H1 (cell line): Measurements from ENCODE around the gene OLR1. TPM values are rescaled to one million over a fixed set of nuclear protein-coding genes. Genes with fewer than 3 reads are reported as not detected.

Source experiments
- CREB1 ChIP-seq: IDR thresholded peaks from 2 replicates; pipeline ENCODE4 v1.6.1; 2012; ENCODE audit warnings: inconsistent platforms
- SP4 ChIP-seq: IDR thresholded peaks from 2 replicates; pipeline ENCODE4 v1.6.1; 2012; ENCODE audit warnings: low read length, inconsistent platforms
- polyA plus RNA-seq, 7 experiments: library from polyadenylated mRNA; depleted of rRNA in 3 of 7; stranded (reverse) in 5 of 7; unstranded in 2 of 7; fragments of >200 nt in 5 of 7; fragments of 200-250 nt in 2 of 7; gene quantifications; 1 replicate in 5 of 7; 2 replicates in 1 of 7; 4 replicates in 1 of 7; pipeline versions ENCODE4 v1.2.1 to v1.2.3, GENCODE V29; 2011 to 2013; ENCODE audit warnings: missing spikeins in 2 of 7, mixed read lengths in 2 of 7
- total RNA-seq: library from RNA; stranded (reverse); fragmentation: NEBNext Ultra II Directional; extraction: Animal tissue kit (Norgen Biotek cat#: 25700); gene quantifications from 2 replicates; pipeline ENCODE4 v1.2.1, GENCODE V29; 2021

The OLR1 gene
- total and polyA plus RNA-seq, 2 of the 8 experiments (the other 6 are each of a cell fraction or from before 2014, with no cell fraction given): not detected

- TF ChIP-seq SP4 (no peak), CREB1 (no peak)
- TF ChIP-seq, all 59 proteins: peak for 0
Observed at GRCh38 chr12:10113920-10114319, 58.0 kb downstream of the OLR1 start (continued).
